Activated CD4-positive, alpha-beta memory T cell treated with anti-CD3 and anti-CD28 coated beads for 36 hours (primary cell): Measurements from ENCODE around the gene CUL1. TPM values are rescaled to one million over a fixed set of nuclear protein-coding genes. Genes with fewer than 3 reads are reported as not detected.

ENCODE experiments used
- CTCF ChIA-PET: fragments of 350-600 bp; sonication (Branson Sonifier 250); formaldehyde crosslinking; loops from one replicate; lab custom pipeline; 2021; ENCODE audit warnings: antibody characterized with exemption, inconsistent platforms; lab: Charles Lee
- POLR2A ChIA-PET: fragments of 350-600 bp; sonication (Branson Sonifier 250); formaldehyde crosslinking; loops from one replicate; lab custom pipeline; 2021; ENCODE audit warnings: antibody characterized with exemption; lab: Charles Lee
- DNase-seq: peaks from one replicate; pipeline ENCODE4 v3.0.0-alpha.2; 2020
- H3K27ac Mint-ChIP-seq: one replicate; pipeline ENCODE4 v1.8.0; 2021; ENCODE audit warnings: mixed read lengths
- H3K27me3 Mint-ChIP-seq: one replicate; pipeline ENCODE4 v1.8.0; 2021; ENCODE audit warnings: mixed read lengths
- H3K36me3 Mint-ChIP-seq: one replicate; pipeline ENCODE4 v1.8.0; 2021; ENCODE audit warnings: mixed read lengths
- H3K4me1 Mint-ChIP-seq: one replicate; pipeline ENCODE4 v1.8.0; 2021; ENCODE audit warnings: low read depth, mixed read lengths
- H3K4me3 Mint-ChIP-seq: one replicate; pipeline ENCODE4 v1.8.0; 2021; ENCODE audit warnings: mild to moderate bottlenecking, mixed read lengths
- H3K9me3 Mint-ChIP-seq: one replicate; pipeline ENCODE4 v1.8.0; 2021; ENCODE audit warnings: mixed read lengths
- intact Hi-C: fragments of 100-400 bp; cut with micrococcal nuclease; formaldehyde crosslinking; loops from one replicate; pipeline ENCODE4 v1.15.1; 2023
- total RNA-seq, 2 experiments: library from RNA; stranded (reverse); gene quantifications; one replicate each; pipeline ENCODE4 v1.2.3, GENCODE V29; 2021

CUL1 gene
- total RNA-seq, 2 experiments from 2014 or later, result 64.7 to 69.6 TPM

DNA sequence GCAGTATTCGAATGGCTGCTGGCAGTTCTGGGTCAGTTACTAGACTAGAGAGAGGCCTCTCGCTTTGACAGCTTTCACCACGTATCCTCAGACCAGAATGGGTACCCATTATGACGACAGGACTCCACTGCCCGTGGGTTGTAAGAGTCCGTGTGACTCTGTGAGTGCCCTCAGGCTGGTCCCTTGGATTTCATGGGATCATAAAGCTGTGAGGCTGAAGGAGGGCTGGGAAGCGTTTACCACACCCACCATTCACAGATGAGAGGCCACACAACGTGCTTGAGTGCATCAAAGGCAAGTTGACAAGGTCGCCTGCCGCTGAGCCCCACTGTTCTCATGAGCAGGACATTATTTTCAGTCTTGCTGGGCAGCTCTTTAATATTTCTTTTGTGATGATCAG is 98.1 kb downstream of the CUL1 start:
- no peaks in the 10 kb centered on the region for H3K27me3 Mint-ChIP-seq
- peaks cover 3% of the 10 kb centered on the region for H3K4me1 Mint-ChIP-seq
- intact Hi-C loops, result no loop called here
- H3K36me3 Mint-ChIP-seq, result peaks cover 58% of the 10 kb centered on the region
- H3K9me3 Mint-ChIP-seq, result no peaks in the 10 kb centered on the region
- ChIA-PET POLR2A (no interaction called here), CTCF (no interaction called here)
- H3K27ac Mint-ChIP-seq, result no peak overlapping the region
- no peak overlapping the region for H3K4me3 Mint-ChIP-seq
- no peak for DNase-seq

DNA sequence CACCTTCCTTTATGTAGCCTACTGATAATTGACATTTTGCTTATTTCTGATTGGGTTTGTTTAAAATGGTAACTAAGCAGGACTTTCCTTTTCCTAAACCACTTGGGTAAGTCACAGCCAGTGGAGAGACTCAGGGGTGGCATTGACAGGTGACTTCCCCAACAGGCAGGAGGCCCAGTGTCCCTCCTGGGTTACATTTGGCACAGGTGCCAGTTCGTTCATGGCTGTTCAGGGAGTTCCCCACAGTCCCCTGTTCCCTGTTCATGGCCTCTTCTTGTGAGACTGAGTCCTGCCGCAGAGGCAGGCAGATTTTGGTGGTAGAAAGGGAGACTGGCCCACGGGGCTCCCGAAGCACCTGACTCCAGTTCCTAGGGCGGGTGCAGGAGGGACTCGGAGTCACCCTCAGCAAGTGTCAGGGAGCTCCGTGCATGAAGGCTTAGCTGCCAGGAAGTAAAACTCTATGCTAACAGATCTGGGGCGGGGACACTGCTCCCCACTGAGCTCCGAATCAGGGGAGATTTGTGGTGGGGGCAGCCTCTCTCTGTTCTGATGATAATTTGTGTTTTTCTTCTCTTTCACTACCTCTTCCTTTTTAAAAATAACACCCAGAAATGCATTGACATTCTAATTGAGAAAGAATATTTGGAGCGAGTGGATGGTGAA is 101.3 kb downstream of the CUL1 start:
- Mint-ChIP-seq H3K27me3 (no peaks in the 10 kb centered on the region), H3K27ac (no peak overlapping the region), H3K9me3 (no peaks in the 10 kb centered on the region), H3K36me3 (peaks cover 46% of the 10 kb centered on the region), H3K4me3 (no peak overlapping the region), H3K4me1 (no peaks in the 10 kb centered on the region)
- ChIA-PET CTCF (no interaction called here), POLR2A (interaction anchor here (1.5 kb wide), 1 partner anchor 27 kb away, joined by 5 read pairs; no protein-coding TSS in a partner anchor)
- DNase-seq, result no peak
- intact Hi-C loops, result no loop called here

DNA sequence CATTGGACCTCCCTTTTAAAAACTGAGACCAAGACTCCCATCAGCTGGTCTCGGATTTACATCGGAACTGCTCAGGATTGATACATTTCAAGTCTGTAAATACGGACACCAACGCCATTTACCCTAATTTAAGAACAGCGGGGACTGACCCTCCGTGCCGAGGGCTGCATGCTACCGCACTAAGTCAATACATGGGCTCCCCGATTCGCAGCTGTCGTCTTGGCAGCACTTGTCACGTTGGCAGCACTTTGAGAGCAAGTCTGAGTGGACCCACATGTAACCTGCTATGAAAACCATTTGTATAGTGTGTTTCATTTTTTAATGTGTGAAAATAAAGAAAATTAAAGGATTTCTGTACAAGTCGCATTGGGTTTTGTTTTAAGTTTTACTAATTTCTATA is 102.0 kb downstream of the CUL1 start:
- H3K4me1 Mint-ChIP-seq, result no peaks in the 10 kb centered on the region
- H3K36me3 Mint-ChIP-seq, result peaks cover 48% of the 10 kb centered on the region
- no peak overlapping the region for H3K27ac Mint-ChIP-seq
- H3K4me3 Mint-ChIP-seq, result no peak overlapping the region
- no peak for DNase-seq
- intact Hi-C loops, result no loop called here
- H3K9me3 Mint-ChIP-seq, result no peaks in the 10 kb centered on the region
- H3K27me3 Mint-ChIP-seq, result no peaks in the 10 kb centered on the region
- ChIA-PET POLR2A (no interaction called here), CTCF (no interaction called here)

DNA sequence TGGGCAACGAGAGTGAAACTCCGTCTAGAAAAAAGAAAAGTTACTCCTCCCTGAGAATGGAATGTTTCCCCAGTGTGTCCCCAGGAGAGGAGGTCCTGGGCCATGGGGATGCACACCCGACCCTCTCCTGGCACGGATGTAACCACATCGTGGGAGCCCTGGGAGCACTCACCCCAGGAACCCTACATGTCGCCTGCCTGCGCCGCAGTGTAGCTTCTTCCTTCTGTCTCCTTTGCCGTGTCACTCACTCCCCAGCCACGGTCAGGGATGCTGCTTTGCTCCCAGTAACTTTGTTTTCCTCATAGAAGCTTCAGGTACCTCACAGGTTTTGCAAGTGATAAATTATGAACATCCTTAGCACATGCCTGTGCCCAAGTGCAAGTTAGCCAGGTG is 103.4 kb downstream of the CUL1 start:
- H3K27me3 Mint-ChIP-seq, result no peaks in the 10 kb centered on the region
- intact Hi-C loops, result no loop called here
- peaks cover 2% of the 10 kb centered on the region for H3K4me1 Mint-ChIP-seq
- ChIA-PET POLR2A (no interaction called here), CTCF (no interaction called here)
- no peak overlapping the region for H3K4me3 Mint-ChIP-seq
- H3K9me3 Mint-ChIP-seq, result no peaks in the 10 kb centered on the region
- peaks cover 52% of the 10 kb centered on the region for H3K36me3 Mint-ChIP-seq
- DNase-seq, result no peak
- no peak overlapping the region for H3K27ac Mint-ChIP-seq

DNA sequence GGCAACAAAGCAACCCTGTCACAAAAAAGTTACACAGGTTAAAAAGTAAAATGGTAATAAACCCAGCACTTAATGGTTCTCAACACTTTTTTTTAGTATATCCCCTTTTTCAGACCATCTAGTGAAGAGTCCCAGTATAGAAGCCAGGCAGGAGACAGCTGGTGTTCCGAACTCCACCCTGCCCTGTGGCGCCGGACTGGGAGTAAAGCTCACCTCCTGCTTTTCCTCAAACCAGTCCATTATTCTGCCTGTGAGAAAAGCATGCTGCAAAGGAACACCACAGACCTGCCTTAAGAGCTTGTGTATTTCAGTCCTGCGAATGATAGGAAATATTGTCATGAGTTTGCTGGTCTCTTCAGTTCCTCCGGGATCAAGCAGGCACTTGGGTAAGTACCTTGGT is 104.4 kb downstream of the CUL1 start:
- CTCF ChIA-PET, result interaction anchor here (0.6 to 0.7 kb wide), 2 partner anchors 160 to 228 kb away, joined by 3 read pairs; no protein-coding TSS in a partner anchor
- H3K27ac Mint-ChIP-seq, result no peak overlapping the region

GRCh38 chr7:148804343-148805235 is 105.9 kb downstream of the CUL1 start:
- intact Hi-C loops, result loop anchor here (5.0 kb wide), 1 partner anchor 158 kb away; no protein-coding TSS in a partner anchor
- ChIA-PET POLR2A (no interaction called here), CTCF (interaction anchor here (1.0 kb wide), 1 partner anchor 162 kb away, joined by 3 read pairs; no protein-coding TSS in a partner anchor)
- Mint-ChIP-seq H3K4me1 (peaks cover 6% of the 10 kb centered on the region), H3K4me3 (no peak overlapping the region), H3K27ac (peak overlapping the region; percentile 4), H3K27me3 (no peaks in the 10 kb centered on the region), H3K9me3 (no peaks in the 10 kb centered on the region), H3K36me3 (peaks cover 45% of the 10 kb centered on the region)
- DNase-seq, result no peak

More for the DNA sequence above, 104.4 kb downstream of the CUL1 start:
- Mint-ChIP-seq H3K4me1 (peaks cover 6% of the 10 kb centered on the region), H3K9me3 (no peaks in the 10 kb centered on the region), H3K4me3 (no peak overlapping the region), H3K36me3 (peaks cover 51% of the 10 kb centered on the region), H3K27me3 (no peaks in the 10 kb centered on the region)
- POLR2A ChIA-PET, result no interaction called here
- DNase-seq, result no peak
- intact Hi-C loops, result no loop called here

- H3K4me3 Mint-ChIP-seq, result peak overlapping the region; percentile 6
- POLR2A ChIA-PET, result interaction anchor here (0.6 kb wide), 1 partner anchor 60 kb away, joined by 3 read pairs; no protein-coding TSS in a partner anchor
- no peaks in the 10 kb centered on the region for H3K27me3 Mint-ChIP-seq
- no peaks in the 10 kb centered on the region for H3K9me3 Mint-ChIP-seq
- H3K36me3 Mint-ChIP-seq, result peaks cover 44% of the 10 kb centered on the region
- intact Hi-C loops, result loop anchor here (5.0 kb wide), 1 partner anchor 156 kb away; no protein-coding TSS in a partner anchor
- H3K27ac Mint-ChIP-seq, result no peak overlapping the region
- no peak for DNase-seq
- CTCF ChIA-PET, result interaction anchor here (1.2 kb wide), 1 partner anchor 160 kb away, joined by 3 read pairs; no protein-coding TSS in a partner anchor
- peaks cover 6% of the 10 kb centered on the region for H3K4me1 Mint-ChIP-seq
Observed at GRCh38 chr7:148806187-148806586, 107.5 kb downstream of the CUL1 start.

GRCh38 chr7:148807436-148807835 is 108.7 kb downstream of the CUL1 start:
- Mint-ChIP-seq H3K9me3 (no peaks in the 10 kb centered on the region), H3K4me1 (peaks cover 6% of the 10 kb centered on the region), H3K36me3 (peaks cover 43% of the 10 kb centered on the region), H3K4me3 (no peak overlapping the region), H3K27me3 (no peaks in the 10 kb centered on the region), H3K27ac (peak overlapping the region; percentile 49)
- ChIA-PET POLR2A (no interaction called here), CTCF (interaction anchor here (1.1 kb wide), 1 partner anchor 159 kb away, joined by 3 read pairs; no protein-coding TSS in a partner anchor)
- intact Hi-C loops, result loop anchor here (5.0 kb wide), 1 partner anchor 155 kb away; no protein-coding TSS in a partner anchor
- DNase-seq, result no peak

DNA sequence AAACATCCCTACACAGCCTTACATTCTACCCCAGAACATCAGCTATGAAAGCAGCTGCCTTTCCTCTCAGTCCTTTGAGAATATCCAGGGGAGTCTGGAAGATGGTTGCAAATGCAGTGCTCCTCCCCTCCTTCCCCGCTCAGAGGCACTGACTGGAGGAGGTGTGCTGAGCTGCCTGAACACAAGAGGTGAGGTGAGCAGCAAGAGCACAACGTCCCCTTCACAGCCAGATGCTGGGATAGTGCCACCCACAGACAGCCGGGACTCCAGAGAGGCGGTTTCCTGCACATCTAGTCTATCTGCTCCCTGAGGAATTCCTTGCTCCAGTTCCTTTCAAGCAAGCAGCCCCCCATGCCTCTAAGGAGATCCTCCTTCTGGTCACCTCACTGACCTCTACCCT is 111.2 kb downstream of the CUL1 start:
- DNase-seq, result no peak
- ChIA-PET CTCF (interaction anchor here (1.0 kb wide), 1 partner anchor 153 kb away, joined by 3 read pairs; no protein-coding TSS in a partner anchor), POLR2A (no interaction called here)
- intact Hi-C loops, result loop anchor here (5.0 kb wide), 1 partner anchor 152 kb away; no protein-coding TSS in a partner anchor
- peaks cover 6% of the 10 kb centered on the region for H3K4me1 Mint-ChIP-seq
- no peaks in the 10 kb centered on the region for H3K27me3 Mint-ChIP-seq
- H3K36me3 Mint-ChIP-seq, result peaks cover 60% of the 10 kb centered on the region
- no peaks in the 10 kb centered on the region for H3K9me3 Mint-ChIP-seq
- H3K4me3 Mint-ChIP-seq, result no peak overlapping the region
- H3K27ac Mint-ChIP-seq, result no peak overlapping the region

- peaks cover 6% of the 10 kb centered on the region for H3K4me1 Mint-ChIP-seq
- DNase-seq, result no peak
- H3K36me3 Mint-ChIP-seq, result peaks cover 63% of the 10 kb centered on the region
- ChIA-PET POLR2A (no interaction called here), CTCF (interaction anchor here (0.6 kb wide), 1 partner anchor 151 kb away, joined by 3 read pairs; no protein-coding TSS in a partner anchor)
- no peak overlapping the region for H3K27ac Mint-ChIP-seq
- intact Hi-C loops, result no loop called here
- H3K9me3 Mint-ChIP-seq, result no peaks in the 10 kb centered on the region
- no peak overlapping the region for H3K4me3 Mint-ChIP-seq
- no peaks in the 10 kb centered on the region for H3K27me3 Mint-ChIP-seq
Observed at GRCh38 chr7:148811892-148812291, 113.2 kb downstream of the CUL1 start.

DNA sequence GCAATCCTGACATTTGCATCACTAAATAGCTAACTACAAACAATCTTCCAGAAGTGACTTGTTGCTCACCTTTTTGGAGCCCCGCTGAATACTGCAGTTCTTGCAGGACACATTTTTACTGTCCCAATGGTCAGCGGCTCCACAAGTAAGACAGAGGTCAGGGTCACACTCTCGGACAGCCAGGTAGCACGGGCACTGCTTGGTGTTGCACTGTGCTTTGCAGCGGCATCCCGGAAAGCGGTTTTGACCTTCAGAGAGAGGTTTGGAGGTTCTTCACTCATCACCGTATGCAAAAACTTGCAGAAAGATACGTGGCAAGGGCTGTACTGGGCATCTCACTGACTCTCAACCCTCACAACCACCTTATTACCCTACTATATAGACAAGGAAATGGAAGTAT is 115.2 kb downstream of the CUL1 start:
- Mint-ChIP-seq H3K9me3 (no peaks in the 10 kb centered on the region), H3K27ac (no peak overlapping the region), H3K4me3 (no peak overlapping the region), H3K36me3 (peaks cover 74% of the 10 kb centered on the region), H3K27me3 (no peaks in the 10 kb centered on the region), H3K4me1 (no peaks in the 10 kb centered on the region)
- intact Hi-C loops, result no loop called here
- DNase-seq, result no peak
- POLR2A ChIA-PET, result interaction anchor here (0.6 to 1.3 kb wide), 2 partner anchors 41 to 127 kb away, joined by 3 to 4 read pairs; no protein-coding TSS in a partner anchor
- CTCF ChIA-PET, result interaction anchor here (1.0 kb wide), 1 partner anchor 193 kb away, joined by 3 read pairs; no protein-coding TSS in a partner anchor
